H1 (cell line): Measurements from ENCODE around the gene ARHGEF28. TPM values are rescaled to one million over a fixed set of nuclear protein-coding genes. Genes with fewer than 3 reads are reported as not detected.

Experiments
- CTCF ChIA-PET: fragments of 300-600 bp; sonication (Branson Sonifier 250); formaldehyde crosslinking; loops from one replicate; lab custom pipeline; 2021; ENCODE audit not compliant: partially characterized antibody; lab: Charles Lee
- POLR2A ChIA-PET: fragments of 300-600 bp; sonication (Branson Sonifier 250); formaldehyde crosslinking; loops from one replicate; lab custom pipeline; 2021; ENCODE audit warnings: inconsistent platforms; ENCODE audit not compliant: partially characterized antibody; lab: Charles Lee
- DNase-seq, 2 experiments: peaks; one replicate each; pipeline versions ENCODE4 v3.0.0 to v3.0.0-alpha.2; 2010 to 2022; ENCODE audit warnings: low spot score in 2 of 2, low read depth in 1 of 2, mixed read lengths in 1 of 2
- FAIRE-seq: peaks from 2 replicates; lab custom pipeline; 2011; peaks lifted over from hg19 to GRCh38; lab: Jason Lieb, UNC
- H2AFZ ChIP-seq: 2 replicates; pipeline ENCODE4 v1.8.1; 2012; ENCODE audit warnings: low read length, inconsistent platforms
- H2AK5ac ChIP-seq: 2 replicates; pipeline ENCODE4 v1.6.1; 2013; ENCODE audit warnings: low read depth, low read length
- H2BK120ac ChIP-seq: replicated peaks from 2 replicates; pipeline ENCODE3; 2013; ENCODE audit warnings: low read depth, low read length, inconsistent platforms
- H2BK12ac ChIP-seq: 2 replicates; pipeline ENCODE4 v1.6.1; 2013; ENCODE audit warnings: low read depth, low read length
- H2BK15ac ChIP-seq: 2 replicates; pipeline ENCODE4 v1.6.1; 2013; ENCODE audit warnings: low read length
- H2BK20ac ChIP-seq: 2 replicates; pipeline ENCODE4 v1.6.1; 2013; ENCODE audit warnings: low read length
- H2BK5ac ChIP-seq: 2 replicates; pipeline ENCODE4 v1.6.1; 2013; ENCODE audit warnings: low read depth, low read length
- H3K14ac ChIP-seq: 2 replicates; pipeline ENCODE4 v1.6.1; 2013; ENCODE audit warnings: inconsistent platforms; ENCODE audit not compliant: insufficient read length
- H3K18ac ChIP-seq: 2 replicates; pipeline ENCODE4 v1.6.1; 2013; ENCODE audit warnings: low read length; ENCODE audit errors: extremely low read depth
- H3K23ac ChIP-seq: 2 replicates; pipeline ENCODE4 v1.6.1; 2013; ENCODE audit warnings: inconsistent platforms; ENCODE audit not compliant: insufficient read length
- H3K23me2 ChIP-seq: 2 replicates; pipeline ENCODE4 v1.6.1; 2013; ENCODE audit warnings: low read depth, low read length
- H3K27ac ChIP-seq: 2 replicates; pipeline ENCODE4 v1.6.1; 2011; ENCODE audit warnings: low read depth, low read length, inconsistent platforms
- H3K27me3 ChIP-seq, 4 experiments: replicated peaks in 1 of 4; 1 replicate in 1 of 4; 2 replicates in 3 of 4; pipeline versions ENCODE4 v1.6.1 to v1.8.1; 2011 to 2013; ENCODE audit warnings: low read length in 3 of 4, mild to moderate bottlenecking in 3 of 4, inconsistent platforms in 2 of 4, mixed read lengths in 2 of 4, moderate library complexity in 1 of 4; ENCODE audit not compliant: control insufficient read depth in 3 of 4, insufficient read depth in 3 of 4; ENCODE audit errors: extremely low read depth in 1 of 4
- H3K36me3 ChIP-seq, 4 experiments: 2 replicates each; pipeline versions ENCODE4 v1.6.1 to v1.8.1; 2011 to 2013; ENCODE audit warnings: mild to moderate bottlenecking in 4 of 4, low read length in 3 of 4, moderate library complexity in 2 of 4, control low read depth in 1 of 4, inconsistent platforms in 1 of 4; ENCODE audit not compliant: insufficient read depth in 4 of 4, control insufficient read depth in 2 of 4
- H3K4ac ChIP-seq: replicated peaks from 2 replicates; pipeline ENCODE3; 2013; ENCODE audit warnings: low read length, low read depth, mixed read lengths, inconsistent platforms; ENCODE audit not compliant: insufficient read length
- H3K4me1 ChIP-seq, 4 experiments: replicated peaks in 1 of 4; 1 replicate in 1 of 4; 2 replicates in 3 of 4; pipeline versions ENCODE4 v1.6.1 to v1.8.1; 2011 to 2013; ENCODE audit warnings: low read length in 3 of 4, inconsistent platforms in 2 of 4, mixed read lengths in 1 of 4; ENCODE audit not compliant: insufficient read depth in 4 of 4, control insufficient read depth in 3 of 4
- H3K4me2 ChIP-seq, 2 experiments: 2 replicates each; pipeline versions ENCODE4 v1.6.1 to v1.8.1; 2011 to 2013; ENCODE audit warnings: low read depth in 2 of 2, low read length in 2 of 2, control low read depth in 1 of 2, inconsistent platforms in 1 of 2, mild to moderate bottlenecking in 1 of 2; ENCODE audit not compliant: insufficient read depth in 1 of 2
- H3K4me3 ChIP-seq, 4 experiments: fragments of 200-600, 300-600 bp in 1 of 4; sonication (generic), shearing (Covaris generic), sonication (Bioruptor Twin) in 1 of 4; 2 replicates each; pipeline versions ENCODE4 v1.5.1 to v1.8.1; 2011 to 2016; ENCODE audit warnings: low read length in 4 of 4, low read depth in 3 of 4, control low read depth in 2 of 4, inconsistent platforms in 2 of 4, mild to moderate bottlenecking in 2 of 4, mixed read lengths in 1 of 4, moderate library complexity in 1 of 4; ENCODE audit not compliant: insufficient read depth in 2 of 4; ENCODE audit errors: extremely low read depth in 1 of 4
- H3K56ac ChIP-seq: replicated peaks from 2 replicates; pipeline ENCODE3; 2013; ENCODE audit warnings: low read depth, mild to moderate bottlenecking, mixed read lengths, low read length, inconsistent platforms; ENCODE audit not compliant: insufficient read length
- H3K79me1 ChIP-seq: 2 replicates; pipeline ENCODE4 v1.6.1; 2013; ENCODE audit warnings: low read depth, low read length, control low read depth
- H3K79me2 ChIP-seq, 2 experiments: 2 replicates each; pipeline versions ENCODE4 v1.6.1 to v1.8.1; 2012 to 2013; ENCODE audit warnings: low read length in 2 of 2, mild to moderate bottlenecking in 2 of 2, inconsistent platforms in 1 of 2; ENCODE audit not compliant: insufficient read depth in 2 of 2, control insufficient read depth in 1 of 2
- H3K9ac ChIP-seq, 4 experiments: replicated peaks in 1 of 4; 1 replicate in 1 of 4; 2 replicates in 3 of 4; pipeline versions ENCODE4 v1.6.1 to v1.8.1; 2011 to 2013; ENCODE audit warnings: low read depth in 3 of 4, low read length in 3 of 4, control low read depth in 2 of 4, mild to moderate bottlenecking in 2 of 4, moderate library complexity in 2 of 4, inconsistent platforms in 1 of 4; ENCODE audit errors: extremely low read depth in 1 of 4
- H3K9me3 ChIP-seq, 2 experiments: 2 replicates each; pipeline versions ENCODE4 v1.6.1 to v1.8.1; 2012 to 2013; ENCODE audit warnings: mild to moderate bottlenecking in 2 of 2, moderate library complexity in 2 of 2, control low read depth in 1 of 2, inconsistent platforms in 1 of 2, low read depth in 1 of 2, low read length in 1 of 2, mixed read lengths in 1 of 2; ENCODE audit not compliant: insufficient read depth in 2 of 2
- H4K20me1 ChIP-seq, 2 experiments: replicated peaks in 1 of 2; 2 replicates each; pipeline versions ENCODE3 to v1.8.1; 2011 to 2013; ENCODE audit warnings: inconsistent platforms in 2 of 2, low read length in 2 of 2, mild to moderate bottlenecking in 1 of 2; ENCODE audit not compliant: insufficient read depth in 2 of 2, control insufficient read depth in 1 of 2
- H4K5ac ChIP-seq: 2 replicates; pipeline ENCODE4 v1.6.1; 2013; ENCODE audit warnings: low read length, low read depth, mixed read lengths, inconsistent platforms; ENCODE audit not compliant: insufficient read length
- H4K8ac ChIP-seq: 2 replicates; pipeline ENCODE4 v1.8.0; 2013; ENCODE audit warnings: mild to moderate bottlenecking, moderate library complexity, low read length, inconsistent platforms; ENCODE audit not compliant: insufficient read depth; ENCODE audit errors: extremely low read depth
- H4K91ac ChIP-seq: replicated peaks from 2 replicates; pipeline ENCODE3; 2013; ENCODE audit warnings: low read length, mixed read lengths, inconsistent platforms; ENCODE audit not compliant: insufficient read length
- BCL11A ChIP-seq, 2 experiments: IDR thresholded peaks; one replicate each; pipeline ENCODE4 v1.6.1; 2011; ENCODE audit warnings: low read depth in 2 of 2, low read length in 2 of 2, mild to moderate bottlenecking in 2 of 2
- CREB1 ChIP-seq: IDR thresholded peaks from 2 replicates; pipeline ENCODE4 v1.6.1; 2012; ENCODE audit warnings: inconsistent platforms
- EZH2 ChIP-seq: fragments of 200-600 bp; sonication (generic); IDR thresholded peaks from 2 replicates; pipeline ENCODE4 v1.7.1; 2012; ENCODE audit warnings: low read depth, mild to moderate bottlenecking, moderate library complexity, low read length, inconsistent platforms; ENCODE audit not compliant: severe bottlenecking
- KDM1A ChIP-seq: fragments of 200-600, 300-600 bp; sonication (generic); IDR thresholded peaks from 2 replicates; pipeline ENCODE4 v1.7.1; 2016; ENCODE audit warnings: mild to moderate bottlenecking, low read length, borderline replicate concordance
- KDM4A ChIP-seq: IDR thresholded peaks from one replicate; pipeline ENCODE4 v1.7.1; 2012; ENCODE audit warnings: low read depth, mild to moderate bottlenecking, moderate library complexity, low read length, inconsistent platforms; ENCODE audit not compliant: severe bottlenecking
- NRF1 ChIP-seq: IDR thresholded peaks from 2 replicates; pipeline ENCODE4 v1.6.1; 2011; ENCODE audit warnings: mild to moderate bottlenecking, low read depth, low read length, improper control_type of control experiment
- POLR2A ChIP-seq, 2 experiments: IDR thresholded peaks; 1 replicate in 1 of 2; 2 replicates in 1 of 2; pipeline ENCODE4 v1.6.1; 2011; ENCODE audit warnings: low read depth in 2 of 2, low read length in 2 of 2, mild to moderate bottlenecking in 2 of 2; ENCODE audit errors: control extremely low read depth in 1 of 2
- RBBP5 ChIP-seq: IDR thresholded peaks from 2 replicates; pipeline ENCODE4 v1.7.1; 2012; ENCODE audit warnings: low read depth, mild to moderate bottlenecking, inconsistent platforms, low read length, moderate library complexity, borderline replicate concordance
- SIRT6 ChIP-seq: IDR thresholded peaks from one replicate; pipeline ENCODE4 v1.7.1; 2012; ENCODE audit warnings: low read length, inconsistent platforms
- TBP ChIP-seq: IDR thresholded peaks from 2 replicates; pipeline ENCODE4 v1.6.1; 2011; ENCODE audit warnings: low read depth, low read length, improper control_type of control experiment
- USF2 ChIP-seq: IDR thresholded peaks from 2 replicates; pipeline ENCODE4 v1.6.1; 2011; ENCODE audit warnings: low read length, improper control_type of control experiment
- WGBS, 2 experiments: shearing (Covaris generic) in 1 of 2; methylation state at CpG; one replicate each; pipeline versions ENCODE4 v1.1.6 to v1.1.7; 2013 to 2015; ENCODE audit warnings: low lambda C conversion rate in 2 of 2, mixed read lengths in 2 of 2, inconsistent platforms in 1 of 2, low coverage in 1 of 2, missing lambda C conversion rate in 1 of 2; ENCODE audit not compliant: insufficient replicate concordance in 2 of 2, insufficient coverage in 1 of 2, insufficient read length in 1 of 2; ENCODE audit errors: extremely low coverage in 1 of 2, missing lambda C conversion rate in 1 of 2; 5-methylcytosine and 5-hydroxymethylcytosine counted together
- polyA plus RNA-seq, 7 experiments: library from polyadenylated mRNA; depleted of rRNA in 3 of 7; stranded (reverse) in 5 of 7; unstranded in 2 of 7; fragments of >200 nt in 5 of 7; fragments of 200-250 nt in 2 of 7; gene quantifications; 1 replicate in 5 of 7; 2 replicates in 1 of 7; 4 replicates in 1 of 7; pipeline versions ENCODE4 v1.2.1 to v1.2.3, GENCODE V29; 2011 to 2013; ENCODE audit warnings: missing spikeins in 2 of 7, mixed read lengths in 2 of 7
- total RNA-seq: library from RNA; stranded (reverse); fragmentation: NEBNext Ultra II Directional; extraction: Animal tissue kit (Norgen Biotek cat#: 25700); gene quantifications from 2 replicates; pipeline ENCODE4 v1.2.1, GENCODE V29; 2021

Gene ARHGEF28
- total and polyA plus RNA-seq, 2 of the 8 experiments (the other 6 are each of a cell fraction or from before 2014, with no cell fraction given): 0.33 to 1.0 TPM

- TF ChIP-seq SIRT6: no peak
- no peak for TF ChIP-seq KDM1A
- no peak for TF ChIP-seq POLR2A (IDR thresholded peaks at IDR 0.05; ENCODE audit: control extremely low read depth in 1 of 2, low read depth in 2 of 2, low read length in 2 of 2)
- no peak for TF ChIP-seq NRF1
- no peak for TF ChIP-seq USF2
- no peak for TF ChIP-seq EZH2
- TF ChIP-seq BCL11A (IDR thresholded peaks at IDR 0.05; ENCODE audit: low read depth in 2 of 2, low read length in 2 of 2): no peak
- TF ChIP-seq KDM4A: no peak
- no peak for TF ChIP-seq TBP
- no peak for TF ChIP-seq CREB1
- TF ChIP-seq RBBP5: no peak
- Histone ChIP-seq H4K20me1 (no peaks in the 10 kb centered on the region), H3K79me1 (no peaks in the 10 kb centered on the region), H2BK12ac (no peak overlapping the region), H3K79me2 (no peaks in the 10 kb centered on the region), H3K23me2 (no peaks in the 10 kb centered on the region; the same call in 1 of the 2 replicates), H3K27me3 (no peaks in the 10 kb centered on the region), H2AK5ac (no peak overlapping the region), H3K4me2 (no peak overlapping the region), H4K8ac (no peak overlapping the region), H3K56ac (no peak overlapping the region), H3K4ac (no peak overlapping the region), H4K5ac (no peak overlapping the region), H2BK120ac (no peak overlapping the region), H3K23ac (no peak overlapping the region), H3K4me1 (no peaks in the 10 kb centered on the region), H2BK5ac (no peak overlapping the region), H2BK20ac (no peak overlapping the region), H3K36me3 (no peaks in the 10 kb centered on the region), H3K18ac (no peak overlapping the region), H3K14ac (no peak overlapping the region), H3K27ac (no peak overlapping the region), H4K91ac (no peak overlapping the region), H3K4me3 (no peak overlapping the region), H2BK15ac (no peak overlapping the region), H3K9me3 (no peaks in the 10 kb centered on the region), H3K9ac (no peak overlapping the region), H2AFZ (no peak overlapping the region)
- WGBS, 2 experiments: 81% methylated on average over 1 of the region's 1 CpG; no CpG with 5 or more reads in 1 of the 2 experiments
- FAIRE-seq (no peak), DNase-seq (no peak)
- CTCF ChIA-PET: interaction anchor here (0.7 kb wide), 1 partner anchor 126 kb away, joined by 3 read pairs; no protein-coding TSS in a partner anchor
- POLR2A ChIA-PET: no interaction called here
Measured at GRCh38 chr5:73722231-73722630, 96.2 kb downstream of the ARHGEF28 start.
